Left ventricle myocardium superior (tissue), 1 donor: Measurements from ENCODE around the gene PDPK1. TPM values are rescaled to one million over a fixed set of nuclear protein-coding genes. Genes with fewer than 3 reads are reported as not detected.
A peak's percentile ranks its signal among the peaks of the same experiment; 100 is the strongest.

ENCODE experiments used
- ATAC-seq: fragments of 200-7000 bp; cut with Tn5 transposase; one replicate; pipeline ENCODE4 v1.9.1; 2020; ENCODE audit warnings: mild to moderate bottlenecking, moderate library complexity
- DNase-seq: peaks from one replicate; pipeline ENCODE4 v3.0.0-alpha.2; 2020
- intact Hi-C: fragments of 100-400 bp; cut with micrococcal nuclease; formaldehyde crosslinking; loops from one replicate; pipeline ENCODE4 v1.11.0; 2022
- total RNA-seq: library from RNA; stranded (reverse); fragmentation: NEBNext Ultra II Directional; extraction: Animal tissue kit (Norgen Biotek cat#: 25700); gene quantifications from one replicate; pipeline ENCODE4 v1.2.1, GENCODE V29; 2021
- donor health status: DM: no; HTN: yes; CAD: no; lungs with severe emphysema.

Gene PDPK1
- total RNA-seq, 1 donor from 2014 or later = 43.1 TPM

DNA sequence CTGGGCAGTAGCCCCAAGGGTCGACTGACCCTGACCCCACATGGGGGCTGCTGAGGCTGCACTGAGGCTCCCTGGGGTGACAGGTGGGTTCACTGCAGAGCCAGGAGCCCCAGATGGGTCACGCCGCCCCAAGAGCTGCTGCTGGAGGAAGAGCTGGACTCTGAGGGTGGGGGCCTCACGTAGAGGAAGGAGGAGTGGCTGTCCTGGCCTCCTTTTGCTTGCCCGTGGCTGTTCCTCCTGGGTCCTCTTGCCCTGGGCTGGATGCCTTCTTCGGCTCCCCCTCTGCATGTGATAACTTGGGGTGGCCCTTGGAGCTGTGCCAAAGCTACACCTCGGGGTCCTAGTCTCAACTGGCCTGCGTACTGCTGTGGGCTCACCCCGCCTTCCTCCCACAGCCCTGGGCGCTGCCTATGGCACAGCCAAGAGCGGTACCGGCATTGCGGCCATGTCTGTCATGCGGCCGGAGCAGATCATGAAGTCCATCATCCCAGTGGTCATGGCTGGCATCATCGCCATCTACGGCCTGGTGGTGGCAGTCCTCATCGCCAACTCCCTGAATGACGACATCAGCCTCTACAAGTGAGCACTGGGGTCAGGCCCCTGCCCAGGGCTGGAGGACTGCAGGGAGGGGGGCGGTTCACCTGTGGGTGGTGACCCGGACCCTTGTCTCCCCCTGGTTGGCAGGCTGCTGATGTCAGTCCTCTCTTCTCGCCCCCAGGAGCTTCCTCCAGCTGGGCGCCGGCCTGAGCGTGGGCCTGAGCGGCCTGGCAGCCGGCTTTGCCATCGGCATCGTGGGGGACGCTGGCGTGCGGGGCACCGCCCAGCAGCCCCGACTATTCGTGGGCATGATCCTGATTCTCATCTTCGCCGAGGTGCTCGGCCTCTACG, 18.8 kb upstream of the PDPK1 start:
- intact Hi-C loops = no loop called here
- DNase-seq = peak; percentile 39

DNA sequence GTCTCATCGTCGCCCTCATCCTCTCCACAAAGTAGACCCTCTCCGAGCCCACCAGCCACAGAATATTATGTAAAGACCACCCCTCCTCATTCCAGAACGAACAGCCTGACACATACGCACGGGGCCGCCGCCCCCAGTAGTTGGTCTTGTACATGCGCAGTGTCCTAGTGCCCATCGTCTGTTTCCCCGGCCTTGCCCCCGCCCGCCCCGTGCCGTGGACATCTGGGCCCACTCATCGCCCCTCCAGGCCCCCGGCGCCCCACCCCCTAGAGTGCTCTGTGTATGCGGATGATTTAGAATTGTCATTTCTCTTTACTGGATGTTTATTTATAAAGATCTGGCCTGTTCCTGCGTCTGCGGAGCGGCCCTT, 18.1 kb upstream of the PDPK1 start:
- intact Hi-C loops = no loop called here
- DNase-seq (no peak), ATAC-seq (peak; percentile 5)

More for the DNA sequence above, 18.8 kb upstream of the PDPK1 start:
- ATAC-seq = no peak

DNA sequence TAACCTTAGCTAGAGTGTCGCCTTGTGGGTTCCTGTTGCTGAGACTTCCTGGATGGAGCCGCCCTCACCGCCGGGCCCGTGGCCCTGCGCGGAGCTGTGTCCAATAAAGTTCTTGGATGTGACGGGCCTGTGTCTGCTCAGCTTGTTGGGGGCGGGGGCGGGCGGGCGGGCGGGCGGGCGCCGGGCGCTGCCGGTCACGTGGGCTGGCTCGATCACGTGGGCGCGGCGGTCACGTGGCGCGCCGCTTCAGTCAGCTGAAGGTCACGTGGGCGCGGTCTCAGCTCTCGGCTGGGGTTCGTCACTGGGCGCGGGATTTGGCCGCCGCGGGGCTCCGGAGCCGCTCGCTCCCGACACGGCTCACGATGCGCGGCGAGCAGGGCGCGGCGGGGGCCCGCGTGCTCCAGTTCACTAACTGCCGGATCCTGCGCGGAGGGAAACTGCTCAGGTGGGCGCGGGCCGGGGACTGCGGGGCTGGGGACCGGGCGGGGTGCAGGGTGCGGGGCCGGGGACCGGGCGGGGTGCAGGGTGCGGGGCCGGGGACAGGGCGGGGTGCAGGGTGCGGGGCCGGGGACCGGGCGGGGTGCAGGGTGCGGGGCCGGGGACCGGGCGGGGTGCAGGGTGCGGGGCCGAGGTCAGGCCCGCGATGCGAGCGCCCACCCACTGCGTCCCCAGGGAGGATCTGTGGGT, 17.6 kb upstream of the PDPK1 start, which contains the start of gene AMDHD2:
Gene AMDHD2 (plus strand): TSS at position 275 of the 687 bp plus-strand sequence. CDS start 88 bp downstream, at position 363.
- ATAC-seq (peak; percentile 80), DNase-seq (peak; percentile 96)
- intact Hi-C loops = no loop called here

DNA sequence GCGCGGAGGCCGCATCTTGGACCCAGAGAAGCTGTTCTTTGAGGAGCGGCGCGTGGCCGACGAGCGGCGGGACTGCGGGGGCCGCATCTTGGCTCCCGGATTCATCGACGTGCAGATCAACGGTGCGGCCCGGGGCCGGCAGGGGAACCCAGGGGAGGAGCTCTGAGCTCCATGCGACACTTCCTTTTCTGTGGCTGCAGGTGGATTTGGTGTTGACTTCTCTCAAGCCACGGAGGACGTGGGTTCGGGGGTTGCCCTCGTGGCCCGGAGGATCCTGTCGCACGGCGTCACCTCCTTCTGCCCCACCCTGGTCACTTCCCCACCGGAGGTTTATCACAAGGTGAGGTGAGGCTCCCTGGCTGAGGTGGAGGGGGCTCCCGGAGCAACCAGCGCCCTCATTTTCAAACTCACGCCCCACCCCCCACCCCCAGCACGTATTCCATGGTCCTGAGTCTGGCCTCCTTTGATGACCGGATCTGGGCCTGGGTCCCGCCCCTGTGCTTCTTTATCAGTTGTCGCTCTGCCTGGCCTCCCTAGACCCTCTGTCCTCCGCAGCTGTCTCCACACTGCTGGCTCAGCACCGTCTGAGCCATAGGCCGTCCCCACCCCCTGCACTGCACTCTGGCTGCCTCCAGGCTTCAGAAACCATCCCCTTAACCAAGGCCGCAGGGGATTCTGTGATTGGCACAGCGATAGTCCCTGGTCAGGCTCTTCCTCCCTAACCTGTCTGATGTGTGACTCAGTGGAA, 16.9 kb upstream of the PDPK1 start:
- intact Hi-C loops = no loop called here
- no peak for ATAC-seq
- no peak for DNase-seq

DNA sequence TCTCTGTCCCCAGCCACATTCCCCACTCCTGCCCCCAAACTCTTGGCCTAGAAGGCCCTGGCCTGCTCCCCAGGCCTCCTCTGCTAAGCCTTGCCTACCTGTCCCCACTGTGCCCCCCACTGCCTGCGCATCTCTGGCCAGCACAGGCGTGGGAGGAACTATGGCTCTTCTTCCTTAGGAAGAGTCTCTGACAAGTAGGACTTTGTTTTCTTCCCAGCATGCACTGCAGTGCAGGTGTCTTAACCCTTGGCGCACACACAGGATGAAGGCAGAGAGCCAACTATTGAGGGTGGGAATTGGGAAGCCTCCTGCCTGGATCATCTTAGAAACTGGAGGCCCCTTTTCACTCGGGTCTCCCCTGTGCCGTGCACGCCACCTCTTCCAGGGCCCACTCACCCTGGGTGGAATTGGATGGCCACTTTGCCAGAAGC, 14.0 kb upstream of the PDPK1 start:
- intact Hi-C loops = no loop called here
- no peak for ATAC-seq
- DNase-seq = no peak

DNA sequence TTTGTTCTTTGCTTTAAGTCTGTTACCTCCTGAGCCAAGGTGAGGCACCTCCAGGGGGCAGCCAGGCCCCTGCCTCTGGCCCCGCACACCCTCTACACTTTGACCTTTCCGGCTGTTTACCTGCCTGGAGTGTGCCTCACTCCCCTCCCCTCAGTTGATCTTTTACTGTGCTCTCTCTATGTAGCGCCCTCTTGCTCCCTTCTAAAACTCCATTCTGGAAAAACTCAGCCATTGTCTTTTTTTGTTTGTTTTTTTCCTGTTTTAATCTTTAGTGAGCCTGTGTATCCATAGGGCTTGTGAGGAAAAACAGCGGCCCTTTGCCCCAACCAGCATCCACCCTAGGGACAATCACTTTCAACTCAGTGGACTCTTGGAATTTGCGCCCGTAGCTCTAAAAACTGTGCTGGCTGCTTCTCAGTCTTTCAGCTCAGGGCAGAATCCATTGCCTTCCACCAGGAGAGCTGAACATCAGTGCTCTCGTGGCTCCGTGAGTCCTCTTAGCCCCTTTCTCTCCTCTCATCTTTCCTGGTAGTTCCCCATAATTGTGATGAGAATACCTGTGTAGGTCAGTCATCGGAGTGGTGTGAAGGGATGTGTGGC, 13.4 kb upstream of the PDPK1 start:
- ATAC-seq (no peak), DNase-seq (no peak)
- intact Hi-C loops = no loop called here

DNA sequence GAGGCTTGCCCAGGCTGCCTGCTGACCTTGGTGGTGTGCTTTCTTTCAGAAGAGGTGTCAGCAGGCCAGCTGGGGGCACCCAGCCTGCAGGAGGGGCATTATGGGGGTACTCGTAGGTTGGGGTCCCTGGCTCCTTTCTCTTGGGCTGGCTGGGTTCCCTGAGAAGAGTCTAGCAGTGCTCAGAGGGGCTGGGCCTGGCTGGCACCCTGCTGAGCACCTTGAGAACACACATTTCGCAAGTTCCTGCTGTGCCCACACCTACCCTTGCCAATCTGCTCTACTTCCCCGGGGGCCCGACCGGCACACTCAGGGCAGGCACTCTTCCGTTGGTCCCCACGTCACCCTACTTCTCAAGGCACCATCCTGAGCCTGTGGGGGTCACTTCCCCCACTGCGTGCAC, 11.7 kb upstream of the PDPK1 start:
- intact Hi-C loops = no loop called here
- no peak for DNase-seq
- no peak for ATAC-seq

DNA sequence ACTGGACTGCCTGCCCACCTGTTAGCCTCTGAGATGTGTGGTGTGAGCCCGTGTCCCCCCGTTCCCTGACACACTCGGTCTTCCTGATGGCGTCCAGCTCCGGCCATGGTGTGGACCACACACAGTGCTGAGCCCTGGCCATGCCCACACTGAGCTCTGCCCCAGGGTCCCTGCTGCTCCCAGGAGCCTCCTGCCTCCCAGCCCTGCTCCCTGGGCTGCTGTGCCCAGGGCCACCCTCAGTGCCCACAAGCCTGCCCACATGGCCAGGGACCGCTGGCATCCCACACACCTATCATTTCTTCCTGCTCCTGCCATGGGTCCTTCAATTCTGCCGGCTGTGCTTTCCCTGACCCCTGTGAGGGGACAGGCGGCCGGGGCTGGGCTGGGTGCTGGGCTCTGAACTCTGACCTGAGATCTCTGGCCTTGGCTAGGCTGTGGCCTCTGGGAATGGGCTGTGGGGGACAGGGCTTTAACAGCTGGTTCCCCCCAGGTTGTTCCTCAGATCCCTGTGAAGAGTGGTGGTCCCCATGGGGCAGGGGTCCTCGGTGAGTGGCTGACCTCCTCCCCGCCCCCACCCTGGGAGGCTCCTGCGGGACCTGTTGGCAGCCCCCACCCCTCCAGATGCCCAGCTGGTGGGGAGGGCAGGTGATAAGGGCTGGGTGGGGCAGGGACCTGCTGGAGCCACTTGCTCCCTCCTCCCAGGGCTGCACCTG, 10.6 kb upstream of the PDPK1 start:
- intact Hi-C loops = no loop called here
- ATAC-seq (no peak), DNase-seq (no peak)

DNA sequence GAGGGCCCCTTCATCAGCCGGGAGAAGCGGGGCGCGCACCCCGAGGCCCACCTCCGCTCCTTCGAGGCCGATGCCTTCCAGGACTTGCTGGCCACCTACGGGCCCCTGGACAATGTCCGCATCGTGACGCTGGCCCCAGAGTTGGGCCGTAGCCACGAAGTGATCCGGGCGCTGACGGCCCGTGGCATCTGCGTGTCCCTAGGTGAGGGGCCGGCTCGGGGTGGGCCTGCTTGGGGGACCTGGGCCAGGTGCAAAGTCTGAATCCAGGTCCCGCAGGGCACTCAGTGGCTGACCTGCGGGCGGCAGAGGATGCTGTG, 10.1 kb upstream of the PDPK1 start:
- DNase-seq (no peak), ATAC-seq (no peak)
- intact Hi-C loops = no loop called here

DNA sequence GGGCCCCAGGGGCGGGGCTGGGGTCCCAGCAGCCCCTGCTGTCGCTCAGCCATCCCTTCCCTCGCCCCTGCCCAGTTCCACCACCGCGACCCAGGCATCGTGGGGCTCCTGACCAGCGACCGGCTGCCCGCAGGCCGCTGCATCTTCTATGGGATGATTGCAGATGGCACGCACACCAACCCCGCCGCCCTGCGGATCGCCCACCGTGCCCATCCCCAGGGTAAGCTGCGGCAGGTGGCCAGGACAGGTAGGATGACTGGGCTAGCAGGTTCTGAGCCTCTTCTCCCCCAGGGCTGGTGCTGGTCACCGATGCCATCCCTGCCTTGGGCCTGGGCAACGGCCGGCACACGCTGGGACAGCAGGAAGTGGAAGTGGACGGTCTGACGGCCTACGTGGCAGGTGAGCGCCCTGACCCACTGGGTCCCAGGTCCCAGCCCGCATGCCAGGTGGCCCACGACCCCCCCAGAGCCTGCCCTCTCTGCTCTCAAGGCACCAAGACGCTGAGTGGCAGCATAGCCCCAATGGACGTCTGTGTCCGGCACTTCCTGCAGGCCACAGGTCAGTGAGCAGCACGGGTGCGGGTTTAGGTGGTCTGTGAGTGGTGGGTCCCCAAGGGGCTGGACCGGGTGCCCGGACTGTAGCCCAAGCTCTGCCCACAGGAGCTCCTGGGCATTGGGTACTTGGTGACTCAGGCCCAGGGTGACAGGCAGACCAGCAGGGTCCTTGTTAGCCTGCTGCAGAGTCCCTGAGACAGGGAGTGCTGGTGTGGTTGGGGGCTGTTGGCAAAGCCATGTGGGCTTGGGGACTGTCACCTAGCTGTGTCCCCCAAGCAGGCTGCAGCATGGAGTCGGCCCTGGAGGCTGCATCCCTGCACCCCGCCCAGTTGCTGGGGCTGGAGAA, 9.4 kb upstream of the PDPK1 start:
- ATAC-seq (no peak), DNase-seq (no peak)

DNA sequence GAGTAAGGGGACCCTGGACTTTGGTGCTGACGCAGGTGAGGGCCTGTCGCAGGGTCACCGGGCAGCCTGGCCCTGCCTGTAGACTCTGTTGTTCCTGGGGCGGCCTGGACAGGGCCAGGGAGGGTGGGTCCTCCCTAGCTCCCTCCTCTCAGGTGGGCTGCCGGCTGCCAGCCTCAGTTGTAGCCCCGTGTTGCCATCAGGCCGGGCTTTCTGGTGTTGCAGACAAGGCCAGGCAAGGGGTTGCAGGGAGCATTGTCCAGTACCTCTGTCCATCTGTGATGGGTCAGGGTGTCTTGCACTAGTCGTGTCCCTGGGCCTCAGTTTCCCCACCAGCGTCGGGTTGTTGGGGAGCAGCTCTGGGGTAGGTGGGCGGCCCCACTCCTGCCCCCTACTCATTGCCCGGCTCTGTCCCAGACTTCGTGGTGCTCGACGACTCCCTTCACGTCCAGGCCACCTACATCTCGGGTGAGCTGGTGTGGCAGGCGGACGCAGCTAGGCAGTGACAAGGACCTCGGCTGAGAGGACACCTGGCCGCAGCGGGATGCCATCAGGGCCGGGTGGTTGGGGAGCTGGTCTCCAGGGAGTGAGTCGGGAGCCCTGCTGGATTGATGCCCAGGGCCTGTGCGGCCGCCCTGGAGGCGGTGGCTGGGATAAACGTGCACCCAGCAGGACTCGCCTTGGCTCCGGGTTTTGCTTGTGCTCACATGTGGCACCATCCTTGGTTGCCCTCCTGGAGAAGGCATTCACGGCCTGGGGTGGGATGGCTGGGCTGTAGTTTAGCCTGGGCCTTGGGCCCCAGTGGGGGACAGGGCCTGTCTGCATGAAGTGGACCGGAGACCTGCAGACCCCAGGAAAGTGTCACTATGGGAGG, 8.5 kb upstream of the PDPK1 start:
- DNase-seq (no peak), ATAC-seq (no peak)
- intact Hi-C loops = no loop called here

More for the DNA sequence above, 9.4 kb upstream of the PDPK1 start:
- intact Hi-C loops = no loop called here

DNA sequence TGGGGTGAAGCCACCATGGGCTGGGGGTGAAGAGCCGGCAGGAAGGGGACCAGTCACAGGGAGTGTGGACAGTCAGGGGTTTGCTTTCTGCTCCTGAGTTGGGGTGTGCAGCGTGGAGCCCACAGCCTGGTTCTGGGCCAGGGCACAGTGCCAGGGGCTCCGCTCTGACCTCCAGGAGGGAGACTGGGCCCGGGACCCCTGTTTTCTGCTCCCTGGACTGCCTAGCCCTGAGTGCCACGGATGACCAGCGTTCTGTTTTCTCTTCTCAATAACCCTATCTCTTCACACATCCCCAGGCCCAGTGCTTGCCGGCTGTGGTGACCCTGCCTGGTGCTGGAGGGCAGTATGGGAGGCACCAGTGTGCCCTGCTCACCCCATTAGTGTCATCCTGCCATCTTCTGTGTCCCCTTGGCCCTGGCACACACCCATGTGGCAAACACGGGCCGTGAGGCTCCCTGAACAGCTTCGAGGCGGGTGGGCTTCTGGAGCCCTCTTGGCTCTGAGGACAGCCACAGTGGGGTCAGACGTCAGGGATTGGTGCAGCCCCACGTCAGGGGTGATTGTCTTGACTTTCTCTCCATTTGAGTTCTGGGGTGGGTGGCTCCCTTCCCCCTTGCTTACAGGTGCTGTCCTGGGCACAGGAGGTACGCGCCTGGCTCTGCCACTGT, 7.7 kb upstream of the PDPK1 start:
- ATAC-seq (no peak), DNase-seq (no peak)
- intact Hi-C loops = no loop called here

DNA sequence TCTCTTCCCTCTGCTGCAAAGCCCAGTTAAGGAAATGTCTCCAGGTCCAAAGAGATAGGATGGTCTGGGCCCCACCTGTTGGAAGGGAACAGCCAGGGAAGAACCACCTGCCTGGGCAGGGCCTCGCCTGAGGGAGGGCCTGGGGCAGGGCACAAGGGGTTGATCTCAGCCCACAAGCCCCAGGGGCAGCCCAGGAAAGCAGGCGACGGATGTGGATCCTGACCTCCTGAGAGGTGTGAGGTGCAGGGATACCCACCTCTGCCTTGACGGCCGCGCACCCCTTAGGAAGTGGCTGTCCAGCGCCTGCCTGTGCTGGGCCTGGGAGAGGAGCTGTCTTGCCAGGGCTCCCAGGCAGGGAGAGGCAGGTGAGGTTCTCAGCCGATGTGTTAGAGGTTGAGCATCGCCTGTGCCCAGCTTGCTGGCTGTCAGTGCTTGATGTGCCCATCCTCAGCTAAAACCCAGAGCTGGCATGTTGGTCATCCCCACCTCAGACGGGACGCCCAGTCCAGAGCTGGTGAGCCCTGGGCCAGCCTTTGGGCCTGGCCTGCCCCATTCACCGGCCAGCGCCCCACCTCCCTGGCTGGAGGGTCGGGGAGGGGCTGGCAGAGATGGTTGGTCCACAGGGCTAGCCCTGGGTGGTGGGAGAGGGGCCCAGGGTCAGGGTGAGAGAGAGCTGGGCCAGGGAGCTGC, 7.0 kb upstream of the PDPK1 start:
- DNase-seq = no peak
- intact Hi-C loops = no loop called here
- no peak for ATAC-seq

DNA sequence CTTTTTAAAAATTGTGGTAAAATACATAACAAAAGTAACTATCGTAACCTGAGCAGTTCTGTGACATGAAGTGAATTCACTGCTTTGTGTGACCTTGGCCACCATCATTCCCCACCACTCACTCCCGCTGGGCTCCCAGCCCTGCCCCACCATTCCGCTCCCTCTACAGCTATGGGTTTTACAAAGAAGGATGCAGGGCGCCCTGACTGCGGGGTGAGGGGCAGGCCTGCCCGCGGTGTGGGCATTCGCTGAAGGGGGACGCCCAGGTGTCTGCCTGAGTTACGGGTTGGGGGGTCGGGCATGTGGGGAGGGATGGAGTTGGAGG, 6.5 kb upstream of the PDPK1 start, which contains the start of gene CEMP1:
Gene CEMP1 (minus strand): TSS at position 38 of the 325 bp plus-strand sequence. CDS start 335 bp downstream, outside the sequence.
- no peak for DNase-seq
- no peak for ATAC-seq
- intact Hi-C loops = no loop called here

DNA sequence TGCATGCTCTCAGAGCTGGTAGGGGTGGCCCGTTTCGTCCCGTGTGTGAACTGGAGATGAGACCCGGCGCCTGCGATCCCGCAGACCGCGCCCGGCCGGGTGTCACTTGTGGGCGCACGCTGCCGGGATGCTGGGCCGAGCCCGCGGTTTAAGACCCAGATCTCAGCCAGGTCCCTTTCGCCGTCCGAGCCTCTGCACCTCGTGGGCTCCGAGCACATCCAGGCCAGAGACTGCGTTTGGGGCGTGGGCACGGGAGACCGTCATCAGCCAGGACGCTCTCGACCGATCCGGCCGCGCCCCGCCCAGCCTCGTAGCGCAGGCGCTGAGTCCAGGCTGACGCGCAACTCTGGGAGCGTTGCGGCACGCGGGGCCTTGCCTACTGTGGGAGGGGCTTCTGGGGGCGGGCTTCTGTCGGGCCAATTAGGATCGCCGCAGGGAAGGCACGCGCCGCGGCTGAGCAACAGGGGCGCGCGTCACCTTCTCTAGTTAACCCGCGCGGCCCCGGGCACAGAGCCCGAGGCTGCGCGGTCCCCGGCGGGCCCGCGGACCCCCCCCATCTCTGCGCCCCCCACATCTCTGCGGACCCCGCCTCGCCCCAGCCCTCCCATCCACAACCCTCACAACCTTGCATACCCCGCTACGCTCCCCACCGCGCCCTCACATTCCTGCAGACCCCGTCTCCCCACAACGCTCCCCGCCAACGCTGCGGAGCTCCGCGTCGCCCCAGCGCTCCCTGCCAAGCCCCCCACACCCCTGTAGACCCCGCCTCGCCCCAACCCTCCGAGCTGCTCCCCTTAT, 5.9 kb upstream of the PDPK1 start:
- peak; percentile 99 for DNase-seq
- peak; percentile 95 for ATAC-seq
- intact Hi-C loops = no loop called here
